Mesenchymal stem cell (in vitro differentiated cells and primary cell): ENCODE results near the gene PCED1A.

ENCODE experiments used
- DNase-seq: peaks from one replicate; pipeline ENCODE4 v3.0.0-alpha.2; 2013
- H2AFZ ChIP-seq: one replicate; pipeline ENCODE4 v1.6.1; 2013; ENCODE audit warnings: low read depth, mild to moderate bottlenecking, control low read depth, inconsistent platforms, low read length, moderate library complexity
- H2AK5ac ChIP-seq: 2 replicates; pipeline ENCODE4 v1.6.1; 2013; ENCODE audit warnings: low read length, moderate library complexity, mild to moderate bottlenecking, inconsistent platforms; ENCODE audit not compliant: severe bottlenecking
- H2BK120ac ChIP-seq: one replicate; pipeline ENCODE4 v1.6.1; 2013; ENCODE audit warnings: low read depth, mild to moderate bottlenecking, inconsistent platforms, low read length, moderate library complexity
- H2BK12ac ChIP-seq, 2 experiments: one replicate each; pipeline ENCODE4 v1.6.1; 2013; ENCODE audit warnings: inconsistent platforms in 2 of 2, low read length in 2 of 2, mild to moderate bottlenecking in 2 of 2, moderate library complexity in 2 of 2, control low read depth in 1 of 2
- H2BK15ac ChIP-seq: one replicate; pipeline ENCODE4 v1.6.1; 2013; ENCODE audit warnings: mild to moderate bottlenecking, low read depth, inconsistent platforms; ENCODE audit not compliant: poor library complexity, severe bottlenecking
- H2BK5ac ChIP-seq: 2 replicates; pipeline ENCODE4 v1.6.1; 2013; ENCODE audit warnings: low read depth, mild to moderate bottlenecking, low read length, control low read depth, inconsistent platforms; ENCODE audit not compliant: poor library complexity, severe bottlenecking
- H3K14ac ChIP-seq, 2 experiments: one replicate each; pipeline ENCODE4 v1.6.1; 2013; ENCODE audit warnings: inconsistent platforms in 2 of 2, low read length in 2 of 2, control low read depth in 1 of 2, mild to moderate bottlenecking in 1 of 2, moderate library complexity in 1 of 2
- H3K18ac ChIP-seq, 2 experiments: one replicate each; pipeline ENCODE4 v1.6.1; 2013; ENCODE audit warnings: inconsistent platforms in 2 of 2, low read length in 2 of 2, control low read depth in 1 of 2, low read depth in 1 of 2, mild to moderate bottlenecking in 1 of 2
- H3K23ac ChIP-seq, 2 experiments: one replicate each; pipeline ENCODE4 v1.6.1; 2013; ENCODE audit warnings: inconsistent platforms in 2 of 2, low read length in 2 of 2, mild to moderate bottlenecking in 2 of 2, moderate library complexity in 2 of 2, control low read depth in 1 of 2
- H3K27ac ChIP-seq: 2 replicates; pipeline ENCODE4 v1.5.1; 2013; ENCODE audit warnings: mild to moderate bottlenecking, moderate library complexity, low read length, control low read depth, inconsistent platforms; ENCODE audit not compliant: poor library complexity, severe bottlenecking
- H3K27me3 ChIP-seq, 2 experiments: 2 replicates each; pipeline versions ENCODE4 v1.6.1 to v1.7.0; 2013; ENCODE audit warnings: low read length in 2 of 2, mild to moderate bottlenecking in 2 of 2, moderate library complexity in 2 of 2, control low read depth in 1 of 2, inconsistent platforms in 1 of 2; ENCODE audit not compliant: control insufficient read depth in 1 of 2, insufficient read depth in 1 of 2
- H3K36me3 ChIP-seq, 2 experiments: 2 replicates each; pipeline versions ENCODE4 v1.6.1 to v1.7.0; 2013; ENCODE audit warnings: low read length in 2 of 2, control low read depth in 1 of 2, inconsistent platforms in 1 of 2, low read depth in 1 of 2, mild to moderate bottlenecking in 1 of 2; ENCODE audit not compliant: insufficient read depth in 2 of 2, control insufficient read depth in 1 of 2
- H3K4ac ChIP-seq, 2 experiments: one replicate each; pipeline ENCODE4 v1.6.1; 2013; ENCODE audit warnings: inconsistent platforms in 2 of 2, low read length in 2 of 2, mild to moderate bottlenecking in 2 of 2, moderate library complexity in 2 of 2, control low read depth in 1 of 2, low read depth in 1 of 2
- H3K4me1 ChIP-seq: 2 replicates; pipeline ENCODE4 v1.6.1; 2013; ENCODE audit warnings: low read depth, low read length, control low read depth; ENCODE audit not compliant: control insufficient read depth, insufficient read depth
- H3K4me2 ChIP-seq: 2 replicates; pipeline ENCODE4 v1.6.1; 2013; ENCODE audit warnings: low read length, mild to moderate bottlenecking, inconsistent platforms; ENCODE audit not compliant: poor library complexity, severe bottlenecking
- H3K4me3 ChIP-seq, 2 experiments: 2 replicates each; pipeline versions ENCODE4 v1.5.1 to v1.7.0; 2013; ENCODE audit warnings: low read length in 2 of 2, mild to moderate bottlenecking in 2 of 2, control low read depth in 1 of 2, low read depth in 1 of 2; ENCODE audit not compliant: insufficient read depth in 1 of 2
- H3K79me1 ChIP-seq: replicated peaks from 2 replicates; pipeline ENCODE4 v1.6.1; 2013; ENCODE audit warnings: mild to moderate bottlenecking, control low read depth, low read length, inconsistent platforms; ENCODE audit not compliant: poor library complexity, severe bottlenecking
- H3K9ac ChIP-seq: 2 replicates; pipeline ENCODE4 v1.7.0; 2013; ENCODE audit warnings: mild to moderate bottlenecking, low read length, moderate library complexity
- H3K9me3 ChIP-seq: 2 replicates; pipeline ENCODE4 v1.7.0; 2013; ENCODE audit warnings: mild to moderate bottlenecking, low read length; ENCODE audit not compliant: control insufficient read depth
- H4K8ac ChIP-seq: one replicate; pipeline ENCODE4 v1.6.1; 2013; ENCODE audit warnings: inconsistent platforms, mild to moderate bottlenecking, low read length, moderate library complexity
- H4K91ac ChIP-seq: one replicate; pipeline ENCODE4 v1.6.1; 2013; ENCODE audit warnings: mild to moderate bottlenecking, low read length, inconsistent platforms
- WGBS: methylation state at CpG from one replicate; pipeline ENCODE4 v1.1.7; 2013; ENCODE audit warnings: mixed read lengths; 5-methylcytosine and 5-hydroxymethylcytosine counted together

The PCED1A gene

GRCh38 chr20:2839732-2840137 lies 720 bp downstream of the PCED1A start:
- Histone ChIP-seq H3K9me3 (no peaks in the 10 kb centered on the region), H3K27me3 (no peaks in the 10 kb centered on the region), H4K8ac (peak overlapping the region; percentile 100), H2AFZ (peak overlapping the region; percentile 99), H3K27ac (no peak overlapping the region), H3K9ac (peak overlapping the region; percentile 92), H2BK15ac (no peak overlapping the region), H3K4ac (peak overlapping the region; percentile 94 to 100), H4K91ac (peak overlapping the region; percentile 99), H3K79me1 (peaks cover 39% of the 10 kb centered on the region), H3K36me3 (peaks cover 34 to 56% of the 10 kb centered on the region in 2 experiments), H2AK5ac (peak overlapping the region; percentile 40), H3K18ac (peak overlapping the region; percentile 95 to 100), H3K14ac (peak overlapping the region in 1 of 2 experiments; percentile 63), H2BK120ac (no peak overlapping the region), H2BK12ac (peak overlapping the region in 1 of 2 experiments; percentile 16), H2BK5ac (no peak overlapping the region), H3K4me2 (peak overlapping the region; percentile 62), H3K23ac (no peak overlapping the region), H3K4me1 (peaks cover 15% of the 10 kb centered on the region), H3K4me3 (peak overlapping the region; percentile 88 to 92)
- WGBS: 88% methylated on average over 20 of the region's 21 CpGs
- no peak for DNase-seq

GRCh38 chr20:2838847-2839671 lies 1.4 kb downstream of the PCED1A start:
- no peak overlapping the region for H3K4ac ChIP-seq
- no peak overlapping the region for H3K4me2 ChIP-seq
- H2BK12ac ChIP-seq: no peak overlapping the region
- H2AK5ac ChIP-seq: no peak overlapping the region
- H3K9me3 ChIP-seq: no peaks in the 10 kb centered on the region
- H3K27me3 ChIP-seq: no peaks in the 10 kb centered on the region
- no peak overlapping the region for H3K23ac ChIP-seq
- no peak overlapping the region for H3K14ac ChIP-seq
- H3K79me1 ChIP-seq: peaks cover 37% of the 10 kb centered on the region
- no peak overlapping the region for H2AFZ ChIP-seq
- 98% methylated on average over 15 of the region's 15 CpGs for WGBS
- peaks cover 36 to 55% of the 10 kb centered on the region in 2 experiments for H3K36me3 ChIP-seq
- no peak overlapping the region for H3K27ac ChIP-seq
- no peak overlapping the region for H2BK5ac ChIP-seq
- DNase-seq: no peak
- H3K9ac ChIP-seq: no peak overlapping the region
- H4K91ac ChIP-seq: peak overlapping the region; percentile 41
- H2BK120ac ChIP-seq: no peak overlapping the region
- peak overlapping the region in 1 of 2 experiments; percentile 88 for H3K4me3 ChIP-seq
- no peak overlapping the region for H2BK15ac ChIP-seq
- H3K18ac ChIP-seq: no peak overlapping the region
- peaks cover 15% of the 10 kb centered on the region for H3K4me1 ChIP-seq
- H4K8ac ChIP-seq: no peak overlapping the region

- DNase-seq: no peak
- no peaks in the 10 kb centered on the region for H3K9me3 ChIP-seq
- H3K4me2 ChIP-seq: no peak overlapping the region
- H3K36me3 ChIP-seq: peaks cover 36 to 48% of the 10 kb centered on the region in 2 experiments
- no peak overlapping the region for H2BK15ac ChIP-seq
- H4K91ac ChIP-seq: peak overlapping the region; percentile 41
- no peaks in the 10 kb centered on the region for H3K27me3 ChIP-seq
- no peak overlapping the region for H2BK120ac ChIP-seq
- no peak overlapping the region for H3K18ac ChIP-seq
- no peak overlapping the region for H3K27ac ChIP-seq
- H2BK12ac ChIP-seq: no peak overlapping the region
- H3K79me1 ChIP-seq: peaks cover 34% of the 10 kb centered on the region
- H3K9ac ChIP-seq: no peak overlapping the region
- H4K8ac ChIP-seq: no peak overlapping the region
- H3K4me1 ChIP-seq: peaks cover 15% of the 10 kb centered on the region
- WGBS: 97% methylated on average over 19 of the region's 19 CpGs
- H2BK5ac ChIP-seq: no peak overlapping the region
- H3K4me3 ChIP-seq: no peak overlapping the region
- no peak overlapping the region for H2AK5ac ChIP-seq
- no peak overlapping the region for H2AFZ ChIP-seq
- H3K23ac ChIP-seq: no peak overlapping the region
- no peak overlapping the region for H3K4ac ChIP-seq
- H3K14ac ChIP-seq: no peak overlapping the region
Observed at GRCh38 chr20:2838170-2838797, 2.2 kb downstream of the PCED1A start.

GRCh38 chr20:2837221-2837960 lies 3.1 kb downstream of the PCED1A start:
- Histone ChIP-seq H3K4ac (no peak overlapping the region), H2BK12ac (no peak overlapping the region), H2BK15ac (no peak overlapping the region), H3K4me2 (no peak overlapping the region), H4K8ac (no peak overlapping the region), H2AK5ac (no peak overlapping the region), H3K36me3 (peaks cover 36 to 48% of the 10 kb centered on the region in 2 experiments), H3K4me1 (peaks cover 15% of the 10 kb centered on the region), H2BK120ac (no peak overlapping the region), H3K27ac (no peak overlapping the region), H2AFZ (no peak overlapping the region), H3K79me1 (peaks cover 34% of the 10 kb centered on the region), H2BK5ac (no peak overlapping the region), H4K91ac (no peak overlapping the region), H3K14ac (no peak overlapping the region), H3K9ac (no peak overlapping the region), H3K27me3 (no peaks in the 10 kb centered on the region), H3K9me3 (no peaks in the 10 kb centered on the region), H3K23ac (no peak overlapping the region), H3K18ac (no peak overlapping the region), H3K4me3 (no peak overlapping the region)
- no peak for DNase-seq
- 87% methylated on average over 5 of the region's 6 CpGs for whole genome bisulfite sequencing
